HG02885 (cell line): Measurements from ENCODE around the gene TPD52L1.

Experiments used
- ATAC-seq: cut with Tn5 transposase; IDR thresholded peaks from one replicate; pipeline ENCODE4 v1.9.1; 2021; ENCODE audit warnings: mild to moderate bottlenecking; ENCODE audit not compliant: unreplicated experiment, poor library complexity

Gene TPD52L1

GRCh38 chr6:125299257-125299656, 145.7 kb downstream of the TPD52L1 start:
- ATAC-seq = no peak

DNA sequence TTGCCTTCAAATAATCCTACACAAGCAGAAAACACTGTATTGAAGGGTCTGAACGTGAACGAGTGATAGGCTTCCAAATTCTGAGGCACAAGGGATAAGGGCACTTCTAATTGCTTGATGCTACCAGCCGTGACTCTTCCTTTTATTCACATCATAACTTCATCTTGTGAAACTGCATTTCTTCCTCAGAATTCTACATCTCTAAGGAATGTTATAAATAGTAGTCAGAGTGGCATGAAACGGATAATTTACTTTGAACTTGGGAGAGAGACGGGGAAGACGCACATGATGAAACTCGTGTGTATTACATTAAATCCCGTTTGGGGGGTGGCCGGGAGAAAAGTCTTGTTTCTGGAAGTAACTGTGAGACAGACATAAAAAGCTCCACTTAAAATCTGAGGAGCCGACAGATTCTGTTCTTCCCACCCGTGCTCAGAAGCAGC, 147.4 kb downstream of the TPD52L1 start:
- no peak for ATAC-seq

DNA sequence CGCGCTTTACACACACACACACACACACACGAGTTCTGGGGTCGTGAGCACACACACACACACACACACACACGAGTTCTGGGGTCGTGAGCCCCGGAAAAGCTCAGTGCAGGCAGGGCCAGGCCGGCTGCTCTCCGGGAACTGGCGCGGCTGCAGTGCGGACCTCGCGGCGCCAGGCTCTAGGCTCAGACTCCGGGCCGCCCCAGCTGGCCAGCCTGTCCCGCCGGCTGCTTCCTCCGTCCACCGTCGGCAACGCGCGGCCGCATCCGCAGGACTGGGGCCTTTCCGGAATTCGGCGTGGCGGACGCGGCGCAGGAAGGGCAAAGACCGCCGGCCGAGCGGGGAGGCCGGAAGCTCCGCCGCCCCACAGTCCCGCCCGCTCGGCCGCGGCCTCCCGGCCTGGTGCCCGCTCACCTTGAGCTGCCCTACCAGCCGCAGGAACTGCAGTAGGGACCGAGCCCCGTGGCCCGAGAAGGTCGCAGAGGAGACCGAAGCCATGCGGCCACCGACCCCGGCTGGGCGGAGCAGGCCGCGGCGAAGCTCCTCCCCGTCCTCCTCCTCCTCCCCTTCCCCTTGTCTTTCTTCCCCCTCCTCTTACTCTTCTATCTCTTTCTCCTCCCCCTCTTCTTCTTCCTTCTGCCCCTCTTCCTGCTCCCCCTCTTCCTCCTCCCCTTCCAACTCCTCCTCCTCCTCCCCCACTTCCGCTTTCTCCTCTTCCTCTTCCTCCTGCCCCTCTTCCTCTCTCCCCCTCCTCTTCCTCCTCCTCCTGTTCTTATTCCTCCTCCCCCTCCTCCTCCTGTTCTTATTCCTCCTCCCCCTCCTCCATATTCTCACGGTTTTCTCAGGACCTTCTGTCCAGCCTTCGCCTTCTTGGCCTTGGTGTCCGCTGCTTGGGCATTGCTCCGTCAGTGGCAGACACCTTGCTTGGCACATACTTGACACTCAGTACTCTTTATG, 148.1 kb downstream of the TPD52L1 start, which contains the start of gene HDDC2:
Gene HDDC2 (minus strand): TSS at position 533 of the 957 bp plus-strand sequence. CDS start 35 bp downstream, at position 498.
- ATAC-seq = peak; percentile 84

DNA sequence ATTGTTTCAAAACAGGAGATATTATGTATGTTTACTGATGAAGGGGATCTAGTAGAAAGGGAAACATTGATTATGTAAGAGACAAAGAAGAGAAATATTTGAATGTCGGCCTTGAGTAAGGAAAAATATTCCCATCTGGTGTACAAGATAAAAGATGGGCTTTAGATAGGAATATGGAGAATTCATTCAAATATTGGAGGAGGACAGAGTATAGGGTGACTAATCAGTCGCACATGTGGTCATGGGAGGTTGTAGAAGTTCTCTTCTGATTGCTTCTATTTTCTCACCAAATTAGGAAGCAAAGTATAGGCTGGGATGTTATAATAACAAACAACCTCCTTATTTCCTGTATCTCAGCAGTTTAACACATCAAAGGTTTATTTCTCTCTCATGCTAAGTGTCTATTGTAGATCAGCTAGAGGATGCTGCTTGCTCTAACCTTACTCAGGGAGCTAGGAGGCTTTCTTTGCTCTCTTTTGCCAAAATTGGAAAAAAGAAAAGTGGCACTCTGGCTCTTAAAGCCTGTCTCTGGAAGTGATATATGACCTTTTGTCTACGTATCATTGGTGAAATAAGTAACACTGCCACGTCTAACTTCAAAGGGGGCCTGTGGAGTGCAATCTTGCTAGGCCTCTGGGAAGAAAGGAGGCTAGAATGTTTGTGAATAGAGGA, 149.4 kb downstream of the TPD52L1 start:
- no peak for ATAC-seq

- ATAC-seq = no peak
Measured at GRCh38 chr6:125303512-125303854, 149.9 kb downstream of the TPD52L1 start.

DNA sequence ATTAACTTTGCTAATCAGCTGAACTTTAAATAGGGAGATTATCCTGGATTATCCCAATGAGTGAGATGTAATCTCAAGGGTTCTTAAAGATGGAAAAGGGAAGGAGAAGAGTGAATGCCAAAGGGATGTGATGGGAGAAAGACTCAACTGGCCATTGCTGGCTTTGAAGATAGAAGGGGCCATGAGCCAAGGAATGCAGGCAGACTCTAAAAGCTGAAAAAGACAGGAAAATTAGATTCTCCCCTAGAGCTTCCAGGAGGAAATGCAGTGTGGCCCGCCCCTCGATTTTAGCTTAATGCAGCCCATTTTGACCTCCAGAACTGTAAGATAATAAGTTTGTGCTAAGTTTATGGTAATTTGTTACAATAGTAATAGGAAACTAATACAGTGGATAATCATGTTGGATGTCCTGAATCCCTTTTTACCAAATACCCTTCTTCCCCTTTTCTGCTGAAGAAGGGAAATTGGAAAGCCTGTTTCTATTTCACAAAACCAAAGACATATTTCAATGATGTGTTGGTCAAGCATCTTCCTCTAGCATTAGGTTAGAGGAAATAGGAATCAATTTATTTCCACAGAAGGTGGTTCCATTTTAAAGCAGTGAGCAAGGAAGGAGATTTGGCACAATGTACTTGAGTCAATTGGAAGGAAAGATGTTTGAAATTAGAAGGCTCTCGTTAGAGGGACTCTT, 151.5 kb downstream of the TPD52L1 start:
- no peak for ATAC-seq

- ATAC-seq = no peak
Measured at GRCh38 chr6:125306756-125307149, 153.2 kb downstream of the TPD52L1 start.

- ATAC-seq = no peak
Measured at GRCh38 chr6:125307150-125307838, 153.7 kb downstream of the TPD52L1 start.

- ATAC-seq = no peak
Measured at GRCh38 chr6:125307964-125308615, 154.5 kb downstream of the TPD52L1 start.

DNA sequence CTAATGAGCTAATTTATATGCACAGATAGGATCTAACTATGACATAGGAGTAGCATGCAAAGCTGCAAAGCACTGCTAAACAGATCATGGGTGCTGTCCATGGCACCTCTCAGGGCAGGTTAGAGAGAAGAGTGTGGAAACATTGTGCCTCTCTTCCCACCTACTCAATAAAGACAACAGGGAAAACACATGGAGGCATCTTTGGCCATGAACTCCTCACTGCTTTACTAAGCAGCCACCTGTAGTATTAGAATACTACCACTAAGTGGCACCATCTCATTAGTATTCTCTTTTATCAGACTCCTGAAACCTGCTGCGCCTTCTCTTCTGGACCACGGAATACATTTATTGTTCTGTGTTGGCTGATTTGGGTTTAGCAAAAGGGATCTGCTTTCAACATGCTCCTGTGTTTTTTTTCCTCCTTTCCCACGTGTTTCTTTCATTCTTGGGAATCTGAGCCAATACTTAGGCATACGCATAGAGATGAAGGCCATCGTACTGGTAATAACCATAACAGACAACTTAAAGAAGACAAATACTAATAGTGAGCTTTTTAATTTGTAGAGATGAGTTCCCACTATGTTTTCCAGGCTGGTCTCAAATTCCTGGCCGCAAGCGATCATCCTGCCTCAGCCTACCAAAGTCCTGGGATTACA, 157.5 kb downstream of the TPD52L1 start:
- ATAC-seq = peak; percentile 84

GRCh38 chr6:125312478-125312877, 158.9 kb downstream of the TPD52L1 start:
- no peak for ATAC-seq

GRCh38 chr6:125312950-125313349, 159.4 kb downstream of the TPD52L1 start:
- no peak for ATAC-seq
